ENCODE measurements around the gene TMEM63B. TPM values are rescaled to one million over a fixed set of nuclear protein-coding genes. Genes with fewer than 3 reads are reported as not detected.

The TMEM63B gene
- total RNA-seq, 2 donors from 2014 or later, result 64.6 to 65.2 TPM

- no peak overlapping the region for H3K9ac ChIP-seq (ENCODE audit: extremely low read depth, low read length, poor library complexity, severe bottlenecking)
- H3K4me3 ChIP-seq (ENCODE audit: low read length), result no peak overlapping the region
- H3K27me3 ChIP-seq (ENCODE audit: control insufficient read depth, insufficient read depth, low read length, poor library complexity, severe bottlenecking), result no peaks in the 10 kb centered on the region
- no peak overlapping the region for H3K27ac Mint-ChIP-seq
- no peaks in the 10 kb centered on the region for H3K4me1 ChIP-seq (ENCODE audit: control insufficient read depth, insufficient read depth, low read length)
- no peaks in the 10 kb centered on the region for H3K9me3 Mint-ChIP-seq
- peaks cover 44% of the 10 kb centered on the region for H3K36me3 ChIP-seq (ENCODE audit: control insufficient read depth, insufficient read depth, low read length)
- 93 to 100% methylated on average over 9 to 10 of the region's 10 CpGs for WGBS, 2 experiments (ENCODE audit: insufficient coverage in 1 of 2, insufficient read length in 1 of 2)
- H3K9me3 ChIP-seq (ENCODE audit: control insufficient read depth, low read length), result no peaks in the 10 kb centered on the region
- no peak overlapping the region for H3K27ac ChIP-seq (ENCODE audit: low read depth, low read length)
- no peaks in the 10 kb centered on the region for H3K4me1 Mint-ChIP-seq
- no peak overlapping the region for H3K4me3 Mint-ChIP-seq
- H3K27me3 Mint-ChIP-seq (ENCODE audit: insufficient read depth), result no peaks in the 10 kb centered on the region
- H3K36me3 Mint-ChIP-seq (ENCODE audit: low read depth), result peaks cover 52% of the 10 kb centered on the region
- no peak for DNase-seq
- TF ChIP-seq CTCF (conservative IDR thresholded peaks at IDR 0.05), result no peak
Measured at GRCh38 chr6:44146685-44147084, 19.3 kb downstream of the TMEM63B start.

GRCh38 chr6:44147256-44147655, 19.9 kb downstream of the TMEM63B start:
- no peak for TF ChIP-seq CTCF (conservative IDR thresholded peaks at IDR 0.05)
- no peak overlapping the region for H3K9ac ChIP-seq (ENCODE audit: extremely low read depth, low read length, poor library complexity, severe bottlenecking)
- H3K27ac ChIP-seq (ENCODE audit: low read depth, low read length), result no peak overlapping the region
- no peak overlapping the region for H3K4me3 ChIP-seq (ENCODE audit: low read length)
- H3K27ac Mint-ChIP-seq, result no peak overlapping the region
- no peaks in the 10 kb centered on the region for H3K4me1 ChIP-seq (ENCODE audit: control insufficient read depth, insufficient read depth, low read length)
- H3K4me1 Mint-ChIP-seq, result no peaks in the 10 kb centered on the region
- H3K4me3 Mint-ChIP-seq, result no peak overlapping the region
- WGBS, 2 experiments (ENCODE audit: insufficient coverage in 1 of 2, insufficient read length in 1 of 2), result 95 to 97% methylated on average over 4 to 7 of the region's 7 CpGs
- no peaks in the 10 kb centered on the region for H3K27me3 Mint-ChIP-seq (ENCODE audit: insufficient read depth)
- DNase-seq, result no peak
- H3K9me3 ChIP-seq (ENCODE audit: control insufficient read depth, low read length), result no peaks in the 10 kb centered on the region
- H3K27me3 ChIP-seq (ENCODE audit: control insufficient read depth, insufficient read depth, low read length, poor library complexity, severe bottlenecking), result no peaks in the 10 kb centered on the region
- no peaks in the 10 kb centered on the region for H3K9me3 Mint-ChIP-seq
- peaks cover 49% of the 10 kb centered on the region for H3K36me3 Mint-ChIP-seq (ENCODE audit: low read depth)
- peaks cover 40% of the 10 kb centered on the region for H3K36me3 ChIP-seq (ENCODE audit: control insufficient read depth, insufficient read depth, low read length)

GRCh38 chr6:44148306-44148705, 21.0 kb downstream of the TMEM63B start:
- no peaks in the 10 kb centered on the region for H3K9me3 Mint-ChIP-seq
- H3K27ac ChIP-seq (ENCODE audit: low read depth, low read length), result no peak overlapping the region
- no peaks in the 10 kb centered on the region for H3K27me3 Mint-ChIP-seq (ENCODE audit: insufficient read depth)
- H3K4me1 ChIP-seq (ENCODE audit: control insufficient read depth, insufficient read depth, low read length), result no peaks in the 10 kb centered on the region
- WGBS, 2 experiments (ENCODE audit: insufficient coverage in 1 of 2, insufficient read length in 1 of 2), result 81 to 92% methylated on average over 8 to 9 of the region's 9 CpGs
- H3K27ac Mint-ChIP-seq, result no peak overlapping the region
- H3K9me3 ChIP-seq (ENCODE audit: control insufficient read depth, low read length), result no peaks in the 10 kb centered on the region
- H3K36me3 Mint-ChIP-seq (ENCODE audit: low read depth), result peaks cover 43% of the 10 kb centered on the region
- H3K36me3 ChIP-seq (ENCODE audit: control insufficient read depth, insufficient read depth, low read length), result peaks cover 33% of the 10 kb centered on the region
- H3K4me3 ChIP-seq (ENCODE audit: low read length), result no peak overlapping the region
- no peak for DNase-seq
- H3K4me1 Mint-ChIP-seq, result no peaks in the 10 kb centered on the region
- H3K4me3 Mint-ChIP-seq, result no peak overlapping the region
- TF ChIP-seq CTCF (conservative IDR thresholded peaks at IDR 0.05), result no peak
- no peak overlapping the region for H3K9ac ChIP-seq (ENCODE audit: extremely low read depth, low read length, poor library complexity, severe bottlenecking)
- no peaks in the 10 kb centered on the region for H3K27me3 ChIP-seq (ENCODE audit: control insufficient read depth, insufficient read depth, low read length, poor library complexity, severe bottlenecking)

All from endodermal cell (in vitro differentiated cells).